Smooth muscle cell (in vitro differentiated cells): ENCODE data around the gene ITM2C. TPM values are rescaled to one million over a fixed set of nuclear protein-coding genes. Genes with fewer than 3 reads are reported as not detected.

Source experiments
- DNase-seq: peaks from one replicate; lab custom pipeline; 2025; ENCODE audit not compliant: unreplicated experiment; lab: John Stamatoyannopoulos, UW
- H2AFZ ChIP-seq: fragments of 200-600 bp; sonication (generic); 2 replicates; pipeline ENCODE4 v1.6.0; 2016; ENCODE audit warnings: antibody characterized with exemption, low read depth, mild to moderate bottlenecking
- H3F3A ChIP-seq: fragments of 200-600 bp; sonication (generic); 2 replicates; pipeline ENCODE4 v1.6.0; 2017; ENCODE audit warnings: antibody characterized with exemption, low read depth
- H3K27ac ChIP-seq: fragments of 200-600 bp; sonication (generic); 2 replicates; pipeline ENCODE4 v1.5.1; 2016; ENCODE audit warnings: low read depth, mild to moderate bottlenecking
- H3K27me3 ChIP-seq: fragments of 200-600 bp; sonication (generic); 2 replicates; pipeline ENCODE4 v1.6.1; 2016; ENCODE audit warnings: low read depth, mild to moderate bottlenecking
- H3K36me3 ChIP-seq: fragments of 200-600 bp; sonication (generic); 2 replicates; pipeline ENCODE4 v1.5.1; 2016; ENCODE audit warnings: low read depth
- H3K4me1 ChIP-seq: fragments of 200-600 bp; sonication (generic); 2 replicates; pipeline ENCODE4 v1.5.1; 2016; ENCODE audit warnings: low read depth
- H3K4me2 ChIP-seq: fragments of 200-600 bp; sonication (generic); 2 replicates; pipeline ENCODE4 v1.6.0; 2016; ENCODE audit warnings: mild to moderate bottlenecking
- H3K4me3 ChIP-seq: fragments of 200-600 bp; sonication (generic); 2 replicates; pipeline ENCODE4 v1.5.1; 2016; ENCODE audit warnings: mild to moderate bottlenecking
- H3K79me2 ChIP-seq: fragments of 200-600 bp; sonication (generic); 2 replicates; pipeline ENCODE4 v1.6.0; 2016; ENCODE audit warnings: low read depth, mild to moderate bottlenecking
- H3K9ac ChIP-seq: fragments of 200-600 bp; sonication (generic); 2 replicates; pipeline ENCODE4 v1.6.0; 2016; ENCODE audit warnings: low read depth
- H3K9me3 ChIP-seq: fragments of 200-600 bp; sonication (generic); replicated peaks from 2 replicates; pipeline ENCODE4 v1.5.1; 2016; ENCODE audit warnings: low read depth
- H4K20me1 ChIP-seq: fragments of 200-600 bp; sonication (generic); 2 replicates; pipeline ENCODE4 v1.6.0; 2016; ENCODE audit warnings: low read depth
- CTCF ChIP-seq: fragments of 200-600 bp; sonication (generic); IDR thresholded peaks from 2 replicates; pipeline ENCODE4 v1.5.1; 2017; ENCODE audit warnings: borderline replicate concordance, mild to moderate bottlenecking, antibody characterized with exemption; ENCODE audit not compliant: insufficient read depth, poor library complexity, severe bottlenecking
- WGBS: methylation state at CpG from one replicate; pipeline ENCODE4 v1.1.7; 2016; ENCODE audit warnings: low lambda C conversion rate; 5-methylcytosine and 5-hydroxymethylcytosine counted together
- polyA plus RNA-seq: library from polyadenylated mRNA; unstranded; fragments of >200 nt; fragmentation: Nextera tagmentation; extraction: Ambion mirVana; gene quantifications from 2 replicates; pipeline ENCODE4 v1.2.1, GENCODE V29; 2016
- total RNA-seq: library from RNA; depleted of rRNA; stranded (reverse); fragments of >200 nt; gene quantifications from 2 replicates; pipeline ENCODE4 v1.2.3, GENCODE V29; 2014

Gene ITM2C
- total and polyA plus RNA-seq, 2 experiments from 2014 or later, result 344 to 600 TPM

GRCh38 chr2:230895536-230896345, 31.0 kb downstream of the ITM2C start:
- Histone ChIP-seq H3K27me3 (peaks cover 14% of the 10 kb centered on the region), H3K9me3 (no peaks in the 10 kb centered on the region), H3K4me1 (no peaks in the 10 kb centered on the region), H3K36me3 (no peaks in the 10 kb centered on the region), H3K79me2 (no peaks in the 10 kb centered on the region), H3K4me2 (no peak overlapping the region), H3K9ac (no peak overlapping the region), H3K4me3 (no peak overlapping the region), H3K27ac (no peak overlapping the region), H4K20me1 (no peaks in the 10 kb centered on the region), H2AFZ (no peak overlapping the region), H3F3A (no peaks in the 10 kb centered on the region)
- no peak for TF ChIP-seq CTCF
- DNase-seq, result no peak
- 86% methylated on average over 6 of the region's 6 CpGs for WGBS

GRCh38 chr2:230896346-230897115, 31.8 kb downstream of the ITM2C start:
- no peaks in the 10 kb centered on the region for H3F3A ChIP-seq
- no peak overlapping the region for H2AFZ ChIP-seq
- no peaks in the 10 kb centered on the region for H4K20me1 ChIP-seq
- no peak overlapping the region for H3K4me3 ChIP-seq
- DNase-seq, result no peak
- H3K79me2 ChIP-seq, result no peaks in the 10 kb centered on the region
- no peaks in the 10 kb centered on the region for H3K9me3 ChIP-seq
- no peaks in the 10 kb centered on the region for H3K4me1 ChIP-seq
- 92% methylated on average over 19 of the region's 19 CpGs for WGBS
- no peak overlapping the region for H3K27ac ChIP-seq
- no peak overlapping the region for H3K4me2 ChIP-seq
- H3K36me3 ChIP-seq, result no peaks in the 10 kb centered on the region
- TF ChIP-seq CTCF, result no peak
- peaks cover 18% of the 10 kb centered on the region for H3K27me3 ChIP-seq
- no peak overlapping the region for H3K9ac ChIP-seq

- no peaks in the 10 kb centered on the region for H3K36me3 ChIP-seq
- no peak for TF ChIP-seq CTCF
These were observed 33.4 kb downstream of the ITM2C start for GRCh38 chr2:230898016-230898712.

More at GRCh38 chr2:230898016-230898712, 33.4 kb downstream of the ITM2C start:
- no peaks in the 10 kb centered on the region for H4K20me1 ChIP-seq
- H3F3A ChIP-seq, result no peaks in the 10 kb centered on the region
- H3K4me2 ChIP-seq, result no peak overlapping the region
- H3K27ac ChIP-seq, result no peak overlapping the region
- H3K79me2 ChIP-seq, result no peaks in the 10 kb centered on the region
- no peak overlapping the region for H3K4me3 ChIP-seq
- WGBS, result 90% methylated on average over 13 of the region's 13 CpGs
- no peaks in the 10 kb centered on the region for H3K4me1 ChIP-seq
- H3K9me3 ChIP-seq, result no peaks in the 10 kb centered on the region
- peaks cover 18% of the 10 kb centered on the region for H3K27me3 ChIP-seq
- no peak overlapping the region for H2AFZ ChIP-seq
- no peak for DNase-seq
- H3K9ac ChIP-seq, result no peak overlapping the region
